Germinal center (tissue), 1 donor: Measurements from ENCODE around the gene NEXMIF.
"Not testable (repeated sequence)": the region's sequence is repeated elsewhere in the genome, so short reads cannot be mapped to it uniquely, and the experiment has no call there.

Source experiments
- DNase-seq: peaks from one replicate; pipeline ENCODE4 v3.0.0; 2012; ENCODE audit warnings: mixed read lengths, low spot score

The NEXMIF gene

DNA sequence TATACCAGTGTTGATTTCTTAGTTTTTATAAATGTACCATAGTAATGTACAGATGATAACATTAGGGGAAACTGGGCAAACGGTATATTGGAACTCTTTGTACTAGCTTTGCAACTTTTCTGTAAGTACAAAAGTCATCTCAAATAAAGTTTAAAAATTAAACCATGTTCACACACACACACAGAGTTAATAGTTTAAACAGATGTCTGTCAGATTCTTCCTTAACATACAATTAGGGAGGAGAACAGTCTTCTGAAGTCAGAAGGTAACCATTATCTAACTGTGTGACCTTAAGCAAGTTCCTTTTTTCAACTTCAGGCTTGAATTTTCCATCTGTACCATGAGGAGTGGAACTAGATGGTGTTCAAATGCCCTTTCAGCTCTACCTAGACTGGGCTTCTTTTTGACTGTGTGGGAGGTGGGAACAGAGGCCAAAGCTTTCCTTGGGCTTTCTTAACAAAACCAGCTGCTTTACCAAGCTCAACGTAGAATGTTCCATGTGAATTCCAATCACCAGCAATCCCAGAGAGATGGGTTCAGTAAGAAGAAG lies 127.8 kb downstream of the NEXMIF start:
- DNase-seq: no peak

DNA sequence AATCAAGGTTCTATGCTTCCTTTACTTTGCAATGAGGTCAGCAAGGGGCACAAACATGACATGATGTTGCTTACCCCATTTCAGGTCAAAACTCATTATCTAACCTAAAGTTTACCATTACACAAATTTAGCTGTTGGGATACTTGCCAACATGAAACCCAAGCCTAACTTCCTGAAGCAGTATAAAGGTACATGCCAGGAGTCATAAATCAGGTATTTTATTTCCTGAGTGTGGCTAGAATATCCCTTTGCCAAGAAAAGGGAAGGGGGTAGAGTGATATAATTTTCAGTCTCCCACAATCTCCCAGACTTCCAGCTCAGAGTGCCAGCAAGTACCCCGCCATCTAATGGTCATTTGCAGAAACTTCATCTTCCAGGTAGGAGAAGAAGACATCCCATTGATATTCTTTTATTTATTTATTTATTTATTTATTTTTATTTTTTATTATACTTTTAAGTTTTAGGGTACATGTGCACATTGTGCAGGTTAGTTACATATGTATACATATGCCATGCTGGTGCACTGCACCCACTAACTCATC lies 136.6 kb downstream of the NEXMIF start:
- no peak for DNase-seq

DNA sequence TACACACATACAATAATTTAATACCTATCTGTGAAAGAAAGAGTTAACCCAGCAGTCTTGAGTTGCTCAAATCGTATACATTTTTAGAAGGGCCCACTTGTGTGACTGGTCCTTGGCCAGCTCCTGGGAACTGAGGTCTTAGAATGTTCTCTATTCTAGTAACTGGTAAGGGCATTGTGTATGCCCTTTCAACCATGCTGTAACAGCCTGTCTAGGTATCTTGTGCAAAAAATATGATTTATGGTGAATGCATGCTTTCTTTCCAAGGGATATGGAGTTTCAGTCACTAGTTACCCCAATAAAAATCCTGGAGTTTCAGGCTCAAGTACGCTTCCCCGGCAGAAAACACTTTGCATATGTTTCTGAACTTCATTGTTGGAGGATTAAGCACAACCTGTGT lies 140.6 kb downstream of the NEXMIF start:
- no peak for DNase-seq

- DNase-seq: no peak
Measured at GRCh38 chrX:74781507-74782034, 143.7 kb downstream of the NEXMIF start.

DNA sequence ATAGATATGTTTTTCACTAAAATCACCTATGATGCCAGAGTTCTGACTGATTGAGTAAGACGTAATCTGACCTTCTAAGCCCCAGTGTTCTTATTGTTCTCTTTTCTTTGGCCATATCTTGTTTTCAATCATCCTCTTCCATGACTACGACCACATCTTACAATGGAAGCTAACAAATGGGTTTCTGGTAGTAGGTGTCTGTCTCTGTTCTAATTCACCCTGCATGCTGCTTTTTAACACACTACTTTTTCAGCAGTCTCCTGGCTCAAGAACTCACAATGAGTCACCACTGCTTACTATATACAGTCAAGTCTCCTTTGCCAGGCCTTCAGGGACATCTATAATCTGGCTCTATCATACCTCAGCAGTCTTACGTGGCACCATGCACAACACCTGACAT lies 146.1 kb downstream of the NEXMIF start:
- DNase-seq: no peak

GRCh38 chrX:74774988-74775387 lies 150.3 kb downstream of the NEXMIF start:
- DNase-seq: no peak

- no peak for DNase-seq
Measured at GRCh38 chrX:74736450-74736849, 188.8 kb downstream of the NEXMIF start.

DNA sequence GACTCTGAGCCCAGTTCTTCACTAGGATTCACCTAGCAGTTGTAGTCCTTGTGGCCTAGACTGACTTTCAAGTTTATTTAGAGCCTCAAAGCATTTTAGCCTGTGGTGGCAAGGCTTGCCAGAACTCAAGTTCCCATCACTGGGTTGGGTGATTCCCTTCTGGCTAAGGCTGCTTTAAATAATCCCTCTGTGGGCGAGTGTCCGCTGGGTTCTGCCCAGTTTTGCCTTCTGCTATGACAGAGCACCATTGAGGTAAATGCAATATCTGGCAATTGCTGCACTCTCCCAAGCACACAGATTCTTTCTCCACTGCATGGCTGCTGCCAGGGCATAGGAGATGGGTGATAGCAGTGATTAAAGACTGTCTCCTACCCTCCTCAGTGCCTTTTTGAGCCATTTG lies 220.0 kb downstream of the NEXMIF start:
- no peak for DNase-seq

DNA sequence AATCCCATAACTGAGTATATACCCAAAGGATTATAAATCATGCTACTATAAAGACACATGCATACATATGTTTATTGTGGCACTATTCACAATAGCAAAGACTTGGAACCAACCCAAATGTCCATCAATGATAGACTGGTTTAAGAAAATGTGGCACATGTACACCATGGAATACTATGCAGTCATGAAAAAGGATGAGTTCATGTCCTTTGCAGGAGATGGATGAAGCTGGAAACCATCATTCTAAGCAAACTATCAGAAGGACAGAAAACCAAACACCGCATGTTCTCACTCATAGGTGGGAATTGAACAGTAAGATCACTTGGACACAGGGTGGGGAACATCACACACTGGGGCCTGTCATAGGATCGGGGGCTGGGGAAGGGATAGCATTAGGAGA lies 223.9 kb downstream of the NEXMIF start:
- not testable (repeated sequence) for DNase-seq

GRCh38 chrX:74684466-74684865 lies 240.8 kb downstream of the NEXMIF start:
- DNase-seq: no peak
